ENCODE measurements around the gene CSN3.

CSN3 gene

DNA sequence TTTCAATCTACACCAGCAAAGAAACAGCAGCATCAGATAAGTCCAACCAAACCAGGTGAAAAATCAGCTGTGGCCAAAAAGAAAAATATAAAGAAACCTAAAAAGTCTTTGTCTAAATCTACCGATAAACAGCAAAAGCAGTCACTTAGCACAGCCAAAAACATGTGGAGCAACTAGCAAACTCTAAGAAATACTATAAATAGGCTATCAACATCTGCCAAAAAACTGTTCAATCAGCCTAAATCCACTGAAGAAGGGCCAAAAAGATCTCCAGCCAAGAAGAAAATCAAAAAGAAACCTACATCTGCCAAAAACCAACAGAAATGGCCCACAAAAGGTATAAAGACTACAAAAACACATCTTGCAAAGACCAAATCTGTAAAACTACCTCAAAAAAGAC is 55.7 kb downstream of the CSN3 start:
- DNase-seq = no peak

DNA sequence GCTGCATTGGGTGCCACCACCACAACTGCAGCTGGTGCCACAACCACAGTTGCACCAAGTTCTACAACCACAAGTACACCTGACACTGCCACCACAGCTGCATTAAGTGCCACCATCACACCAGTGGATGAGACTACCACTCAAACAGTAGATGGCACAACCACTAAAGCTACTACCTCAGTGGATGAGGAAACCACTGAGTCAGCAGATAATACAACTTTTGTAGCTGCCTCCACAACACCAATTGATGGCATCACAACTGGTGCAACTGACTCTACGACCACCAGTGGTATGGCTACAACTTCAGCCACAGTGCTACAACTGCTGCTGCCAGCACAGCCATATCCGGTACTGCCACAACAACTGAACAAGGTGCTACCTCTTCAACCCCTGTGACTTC is 57.2 kb downstream of the CSN3 start:
- DNase-seq = no peak

DNA sequence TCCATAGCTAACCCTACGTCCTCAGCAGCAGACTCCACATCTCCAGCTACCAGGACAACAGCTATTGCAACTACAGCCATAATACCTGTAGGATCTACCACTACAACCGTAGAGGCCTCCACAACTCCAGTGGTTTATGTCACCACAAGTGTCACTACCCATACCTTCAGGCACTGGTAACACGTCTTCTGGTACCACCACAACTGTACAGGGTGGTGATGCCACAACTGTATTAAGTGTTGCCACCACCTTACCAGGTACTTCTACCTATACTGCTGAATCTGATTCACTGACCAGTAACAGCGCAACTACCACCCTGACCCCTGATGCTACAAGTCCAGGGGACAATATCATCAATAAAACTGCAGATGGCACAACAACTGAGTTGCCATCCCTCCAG is 57.8 kb downstream of the CSN3 start:
- DNase-seq = no peak
